Right renal pelvis (tissue), 4 donors: ENCODE data around the gene CD2AP. TPM values are rescaled to one million over a fixed set of nuclear protein-coding genes. Genes with fewer than 3 reads are reported as not detected.
"Not testable (repeated sequence)": the region's sequence is repeated elsewhere in the genome, so short reads cannot be mapped to it uniquely, and the experiment has no call there.

Experiments used
- DNase-seq, 4 donors: peaks; one replicate each; pipeline ENCODE4 v3.0.0-alpha.2; 2013; ENCODE audit warnings: low read depth in 4 of 4, low spot score in 3 of 4, missing footprints in 1 of 4
- polyA plus RNA-seq, 4 donors: library from polyadenylated mRNA; unstranded; fragments of 120-200 nt; gene quantifications; one replicate each; pipeline ENCODE4 v1.2.1, GENCODE V29; 2013; ENCODE audit not compliant: insufficient read length in 4 of 4

Gene CD2AP
- polyA plus RNA-seq, 4 donors = 75.4 to 101 (median 90.9) TPM

DNA sequence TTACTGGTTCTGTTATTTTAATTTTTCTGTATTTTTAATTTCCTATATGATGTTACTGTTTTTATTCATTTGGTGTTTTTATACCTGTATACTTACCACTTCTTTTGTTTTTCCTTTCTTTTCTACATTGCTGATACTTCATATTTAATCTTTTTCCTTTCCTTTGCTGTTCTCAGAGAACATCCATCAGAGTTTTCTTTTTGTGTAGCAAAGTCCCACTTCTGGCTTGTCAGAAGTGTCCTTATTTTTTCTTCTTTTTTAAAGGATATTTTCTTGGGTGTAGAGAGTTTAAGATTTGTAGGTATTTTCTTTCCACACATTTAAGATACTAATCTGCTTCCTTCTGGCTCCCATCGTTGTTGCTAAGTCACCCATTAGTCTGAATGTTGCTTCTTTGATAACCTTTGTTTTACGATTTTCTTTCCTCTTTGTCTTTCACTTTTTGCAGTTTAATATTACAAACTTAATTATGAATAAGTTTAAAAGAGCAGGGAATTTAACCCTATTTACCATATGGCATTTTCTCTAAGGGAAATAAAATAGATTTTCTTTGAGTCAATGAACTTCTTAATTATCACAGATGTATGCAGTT is 18.5 kb downstream of the CD2AP start:
- DNase-seq = no peak

DNA sequence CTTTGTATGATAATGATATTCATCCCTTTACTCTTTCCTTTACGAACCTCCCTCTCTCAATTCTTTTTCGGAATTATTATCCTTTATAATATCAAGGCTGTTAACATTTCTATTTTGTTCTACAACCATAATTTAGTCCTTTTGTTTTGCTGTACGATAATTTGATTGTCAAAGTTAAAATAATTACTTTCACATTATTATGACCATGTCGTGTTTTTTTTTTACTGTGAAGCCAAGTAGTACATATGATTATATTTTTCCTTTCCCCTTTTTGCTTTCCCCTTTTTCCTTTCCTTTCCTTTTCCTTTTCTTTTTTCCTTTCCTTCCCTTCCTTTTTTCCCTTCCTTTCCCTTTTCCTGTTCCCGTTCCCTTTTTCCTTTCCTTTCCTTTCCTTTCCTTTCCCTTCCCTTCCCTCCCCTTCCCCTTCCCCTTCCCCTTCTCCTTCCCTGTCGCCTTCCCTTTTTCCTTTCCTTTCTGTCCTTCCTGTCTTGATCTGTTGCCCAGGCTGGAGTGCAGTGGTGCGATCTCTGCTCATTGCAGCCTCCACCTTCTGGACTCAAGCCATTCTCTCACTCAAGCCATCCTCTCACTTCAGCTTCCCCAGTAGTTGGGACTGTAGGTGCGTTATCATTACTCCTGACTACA is 19.5 kb downstream of the CD2AP start:
- no peak for DNase-seq

DNA sequence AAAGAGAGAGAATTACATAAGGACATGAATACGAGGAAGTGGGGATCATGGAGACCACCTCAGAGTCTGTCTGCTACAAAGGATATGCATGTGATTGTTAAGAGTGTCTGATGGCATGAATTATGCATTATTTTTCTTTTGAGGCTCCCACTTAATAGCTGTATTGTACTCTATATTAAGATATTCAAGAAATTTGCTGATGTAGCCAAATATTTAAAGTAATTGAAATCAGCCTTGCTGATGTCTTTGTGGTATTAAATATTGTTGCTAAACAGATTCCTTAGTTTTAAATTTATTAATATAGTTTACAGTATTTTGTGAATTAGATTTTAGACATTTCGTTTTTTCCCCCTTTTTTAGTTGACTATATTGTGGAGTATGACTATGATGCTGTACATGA is 25.3 kb downstream of the CD2AP start:
- DNase-seq = no peak

DNA sequence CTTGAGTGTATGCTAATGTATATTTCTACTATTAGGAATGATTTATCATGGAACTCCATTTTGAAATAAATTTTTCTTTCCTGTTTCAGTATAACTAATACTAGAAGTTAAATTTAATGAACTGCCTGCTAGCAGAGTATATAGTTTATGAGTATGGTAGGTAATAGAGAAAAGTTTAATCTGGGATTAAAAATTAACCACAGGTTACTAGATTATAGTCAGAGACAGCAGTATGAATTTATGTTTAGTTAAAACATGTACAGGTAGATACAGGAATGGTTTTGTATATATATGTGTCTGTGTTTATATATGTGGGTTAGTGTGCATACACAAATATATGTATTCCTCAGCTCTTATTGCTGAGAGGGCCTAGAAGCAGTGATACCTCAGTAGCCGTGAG is 32.3 kb downstream of the CD2AP start:
- DNase-seq = no peak

DNA sequence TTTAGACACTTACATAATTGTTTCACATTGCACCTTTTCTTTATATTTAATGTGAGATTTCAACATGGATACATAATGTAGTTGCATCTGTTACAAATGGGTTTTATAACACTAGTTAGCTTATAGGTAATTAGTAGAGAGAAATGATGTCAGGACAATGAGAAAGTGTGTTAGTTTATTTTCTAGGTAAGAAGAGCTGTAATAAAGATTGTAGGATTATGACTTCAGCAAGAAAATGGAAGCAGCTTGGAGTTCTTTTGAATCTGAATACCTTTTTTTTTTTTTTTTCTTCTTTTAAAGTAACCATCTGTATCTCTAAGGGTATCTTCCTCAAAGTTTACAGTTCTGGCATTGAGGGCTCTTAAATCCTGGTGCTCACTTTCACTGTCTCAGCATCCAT is 35.3 kb downstream of the CD2AP start:
- DNase-seq = no peak

DNA sequence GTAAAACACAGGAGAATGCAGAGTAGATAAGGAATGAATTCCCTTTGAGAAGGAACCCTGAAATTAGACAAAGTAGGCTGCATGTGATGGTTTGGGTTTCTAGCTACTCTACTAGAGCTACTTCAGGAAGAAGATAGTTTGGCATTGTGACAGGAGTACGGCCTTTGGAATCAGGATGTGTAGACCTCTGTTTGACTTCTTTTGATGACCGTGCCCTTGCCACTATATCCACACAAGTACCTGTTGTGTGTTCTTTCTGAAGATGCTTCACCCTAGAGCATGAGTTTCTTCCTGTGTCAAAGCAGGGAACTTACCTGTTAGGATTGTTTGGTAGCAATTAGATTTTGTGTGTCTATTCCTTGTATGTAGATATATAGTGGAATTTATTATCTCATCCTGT is 41.7 kb downstream of the CD2AP start:
- no peak for DNase-seq

DNA sequence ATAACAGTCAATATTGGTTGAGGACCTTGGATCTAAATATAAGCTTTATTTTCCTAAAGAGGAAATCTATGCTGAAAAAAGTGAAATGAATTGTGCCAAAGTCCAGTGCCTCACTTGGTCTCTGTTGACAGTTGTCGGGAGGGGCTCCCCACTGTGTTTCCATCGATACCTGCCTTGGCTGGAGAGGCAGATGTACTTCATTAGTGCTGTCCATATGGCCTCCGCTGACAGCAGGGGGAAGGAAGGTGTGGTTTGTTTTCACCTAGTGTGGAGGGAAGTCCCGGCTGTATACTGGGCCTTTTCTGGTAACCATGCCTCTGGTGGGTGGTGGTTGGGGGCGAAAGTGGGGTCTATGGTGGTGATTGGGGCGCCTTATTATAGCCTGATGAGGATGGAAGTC is 42.7 kb downstream of the CD2AP start:
- no peak for DNase-seq

DNA sequence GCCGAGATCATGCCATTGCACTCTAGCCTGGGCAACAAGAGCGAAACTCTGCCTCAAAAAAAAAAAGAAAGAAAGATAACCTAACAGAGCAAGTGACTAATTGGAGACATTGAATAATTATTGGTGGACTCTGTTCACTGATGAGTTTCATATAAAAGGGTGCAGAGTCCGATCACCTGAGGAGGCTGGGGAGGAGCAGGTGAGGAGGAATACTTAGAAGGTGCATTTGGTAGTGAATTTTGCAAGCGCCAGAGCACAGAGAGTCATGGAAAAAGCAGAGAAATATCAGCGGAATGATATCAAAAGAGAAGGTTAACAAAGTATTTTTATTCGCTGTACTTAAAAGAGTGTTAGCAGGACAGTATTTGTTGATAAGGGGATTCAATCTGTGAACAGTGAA is 44.4 kb downstream of the CD2AP start:
- no peak for DNase-seq

DNA sequence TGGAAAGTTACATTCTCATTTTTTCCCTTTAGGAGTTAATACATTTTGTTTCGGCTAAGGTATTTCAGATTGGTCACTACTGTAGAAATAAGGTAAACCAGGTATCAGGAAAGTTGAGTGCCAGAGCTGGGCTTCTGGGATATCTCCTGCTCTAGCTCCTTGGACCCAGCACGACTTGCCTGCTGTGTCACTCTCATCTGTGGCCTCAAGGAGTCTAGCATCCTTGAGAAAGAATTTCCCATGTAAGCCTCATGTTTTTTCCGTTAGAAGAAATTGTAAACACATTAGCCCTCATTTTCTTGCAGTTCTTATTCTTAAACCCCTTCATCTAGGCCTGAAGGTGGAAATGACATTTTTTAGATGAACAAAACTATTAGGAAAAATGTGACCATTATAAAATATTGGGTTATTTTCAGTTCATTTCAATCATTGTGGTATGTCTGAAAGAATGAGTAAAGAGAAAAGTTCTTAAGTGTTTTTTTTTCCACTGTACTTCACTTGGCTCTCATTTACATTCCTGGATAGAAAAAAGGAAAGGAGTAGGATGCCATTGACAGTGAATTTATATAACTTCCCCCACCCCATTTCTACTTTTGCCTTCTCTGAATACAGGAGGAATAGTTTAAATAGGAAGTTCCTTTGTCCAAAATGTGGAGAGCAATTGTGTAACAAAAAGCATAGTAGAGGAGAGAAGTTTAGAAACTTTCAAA is 46.7 kb downstream of the CD2AP start:
- no peak for DNase-seq

DNA sequence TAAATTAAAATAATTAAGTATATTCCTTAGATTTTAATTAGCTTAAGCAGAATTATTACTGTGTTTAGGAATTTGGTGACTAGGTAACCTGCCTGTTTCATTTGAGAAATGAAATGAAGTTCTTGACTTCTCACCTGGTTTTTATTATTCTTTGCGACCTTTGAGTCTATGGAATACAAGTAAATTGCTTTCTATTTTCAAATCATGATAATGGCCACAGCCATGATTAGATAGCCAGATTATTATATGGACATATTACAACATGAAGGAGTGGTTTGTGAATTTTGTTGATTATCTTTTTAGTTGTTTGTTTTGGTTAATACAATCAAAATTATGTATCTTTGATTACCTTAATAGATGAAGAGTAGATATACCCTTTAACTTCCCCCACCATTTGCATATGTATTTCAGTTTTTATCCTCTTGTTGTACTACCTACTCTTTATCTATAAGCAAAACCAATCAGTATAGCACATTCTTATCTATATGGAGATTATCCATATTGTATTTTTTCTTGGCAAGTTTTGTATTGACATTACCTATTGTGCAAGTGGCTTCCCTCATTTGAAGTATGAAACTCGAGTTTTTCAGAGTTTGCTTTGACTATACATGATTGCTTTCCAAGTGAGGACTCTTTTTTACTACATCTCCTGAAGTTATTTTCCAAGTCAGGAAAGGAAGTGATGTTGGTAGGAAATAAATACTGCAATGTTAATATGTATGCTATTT is 47.9 kb downstream of the CD2AP start:
- DNase-seq = no peak

DNA sequence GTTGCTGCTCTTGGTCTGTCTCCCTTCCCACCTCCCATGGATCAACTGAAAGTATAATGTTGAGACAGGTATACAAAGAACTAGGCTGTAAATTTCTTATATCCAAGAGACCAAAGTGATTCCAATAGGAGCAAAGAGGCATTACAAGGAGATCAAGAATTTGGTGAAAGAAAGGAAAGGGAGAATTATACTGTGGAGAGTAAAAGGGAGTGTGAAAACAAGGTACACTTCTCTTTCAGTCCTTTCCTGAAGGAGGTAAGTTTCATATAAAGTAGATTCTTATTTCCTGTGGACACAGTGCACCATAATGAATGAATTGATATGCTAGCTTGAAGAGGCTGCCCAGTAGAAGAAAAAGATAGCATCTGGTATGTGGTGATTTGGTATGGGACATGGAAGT is 49.7 kb downstream of the CD2AP start:
- no peak for DNase-seq

DNA sequence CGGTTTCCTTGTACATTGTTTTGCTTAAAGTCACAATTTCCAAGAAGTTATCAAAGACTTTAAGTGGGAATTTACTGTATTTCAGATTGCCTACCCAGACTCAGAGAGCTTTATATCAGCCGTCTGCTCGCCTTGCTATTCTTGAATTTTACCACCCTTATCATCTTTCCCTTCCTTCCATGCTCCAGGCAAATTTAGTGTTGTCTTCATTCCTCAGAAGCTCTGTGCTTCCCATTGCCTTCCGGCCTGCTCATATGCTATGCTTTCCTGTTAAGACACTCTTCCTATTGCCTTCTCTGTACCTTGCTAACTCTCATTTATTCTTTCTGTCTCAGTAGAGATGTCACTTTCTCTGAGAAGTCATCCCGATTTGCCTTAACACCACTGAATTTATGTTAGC is 52.1 kb downstream of the CD2AP start:
- no peak for DNase-seq

DNA sequence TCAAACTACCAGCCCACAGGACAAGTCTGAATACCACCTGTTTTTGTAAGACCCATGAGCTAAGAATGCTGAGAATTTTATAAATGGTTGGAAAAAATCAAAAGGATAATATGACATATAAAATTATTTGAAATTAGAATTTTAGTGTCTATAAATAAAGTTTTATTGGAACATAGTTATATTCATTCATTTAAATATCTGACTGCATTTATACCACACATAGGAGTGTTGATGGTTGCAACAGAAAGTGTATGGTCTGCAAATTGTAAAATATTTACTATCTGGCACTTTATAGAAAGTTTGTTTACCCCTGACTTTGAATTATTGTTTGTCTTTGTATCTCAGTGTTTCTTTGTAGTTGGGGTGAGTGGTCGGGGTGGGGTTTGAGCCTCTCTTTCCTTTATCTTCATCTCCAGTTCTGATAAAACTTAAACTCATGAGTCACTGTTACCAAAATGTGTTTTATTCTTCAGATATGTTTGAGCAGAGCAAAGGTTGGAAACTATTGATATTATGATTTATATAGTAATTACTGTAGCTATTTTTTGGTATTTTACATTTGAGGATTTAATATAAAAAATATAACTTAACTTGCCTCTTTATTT is 55.5 kb downstream of the CD2AP start:
- DNase-seq = no peak

DNA sequence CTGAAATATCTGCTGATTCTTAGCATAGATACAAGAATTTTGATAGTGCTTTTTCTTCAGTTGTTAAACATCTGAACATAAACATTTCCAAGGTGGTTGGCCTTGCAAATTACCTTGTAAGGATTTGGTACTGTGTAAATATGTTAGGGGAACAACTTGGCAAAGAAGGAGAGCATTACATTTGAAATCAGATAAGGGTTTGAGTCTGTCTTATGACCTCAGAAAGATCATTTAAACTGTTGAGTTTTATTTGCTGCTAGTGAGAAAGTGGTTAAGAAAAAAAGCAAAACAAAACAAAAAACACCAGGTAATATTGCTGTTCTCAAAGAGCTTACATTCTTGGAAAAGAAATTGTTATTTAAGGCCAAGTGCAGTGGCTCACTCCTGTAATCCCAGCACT is 56.5 kb downstream of the CD2AP start:
- DNase-seq = no peak

DNA sequence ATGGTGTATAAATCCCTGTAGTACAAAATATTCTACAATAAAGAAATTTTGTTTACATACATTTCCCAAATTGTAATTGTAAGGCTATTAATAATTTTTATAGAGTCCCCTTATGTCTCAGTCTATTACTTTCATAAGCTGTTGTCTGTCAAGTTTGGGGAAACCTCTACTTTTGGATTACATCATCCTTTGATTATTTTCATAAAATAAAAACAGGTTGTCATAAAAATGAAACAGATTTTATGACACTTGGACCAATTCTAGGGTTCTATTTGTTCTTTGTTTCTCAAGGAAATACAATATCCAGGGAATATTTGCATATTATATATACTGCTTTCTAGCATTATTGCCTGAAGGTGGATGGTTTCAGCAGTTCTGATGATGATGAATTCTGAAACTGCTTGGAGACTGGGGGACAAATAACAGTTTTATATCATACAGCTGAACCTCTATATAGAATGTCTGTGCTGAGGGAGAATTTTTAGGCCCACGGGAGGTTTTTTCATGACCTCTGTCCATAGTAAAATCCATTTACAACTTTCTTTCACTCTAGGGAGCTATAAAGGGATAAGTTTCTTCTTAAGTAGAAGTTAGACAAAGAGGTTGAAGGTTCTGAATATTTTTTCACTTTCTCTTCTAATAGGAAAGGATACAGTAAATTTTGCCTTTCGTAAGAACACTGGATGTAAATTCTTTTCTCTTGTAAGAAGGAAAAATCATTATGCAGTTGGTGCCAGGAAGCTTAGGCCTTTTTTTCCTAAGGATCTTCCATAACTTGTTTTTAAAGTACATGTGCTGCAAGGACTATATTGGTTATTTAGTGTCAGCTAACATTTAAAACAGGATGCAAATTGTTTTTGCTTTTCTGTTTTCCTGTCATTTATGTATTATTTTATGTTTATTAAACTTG is 58.0 kb downstream of the CD2AP start:
- DNase-seq = no peak

DNA sequence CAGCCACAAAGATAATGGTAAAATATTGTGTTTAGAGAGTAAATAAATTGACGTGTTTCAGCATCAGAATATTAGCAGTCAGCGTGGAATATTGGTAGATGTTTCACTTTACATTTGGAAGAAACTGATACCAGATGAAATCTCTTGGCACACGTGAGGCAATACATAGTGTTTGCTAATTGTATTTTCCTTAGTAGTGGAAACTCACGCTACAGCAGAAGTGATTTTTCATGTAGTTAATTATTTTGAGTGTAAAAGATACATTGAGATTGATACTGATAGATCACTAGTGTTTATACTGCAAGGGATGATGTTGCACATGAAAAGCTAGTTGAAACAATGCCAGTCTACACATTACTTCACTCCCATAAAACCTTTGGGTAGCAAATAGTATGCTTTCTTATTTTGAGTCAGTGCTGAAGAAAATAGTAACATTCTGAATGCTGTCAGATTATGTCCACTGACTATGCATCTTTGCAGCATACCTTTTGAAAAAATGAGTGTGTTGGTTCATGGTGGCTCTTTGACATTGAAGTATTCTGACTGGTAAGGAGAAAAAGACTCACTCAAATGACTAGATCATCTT is 59.3 kb downstream of the CD2AP start:
- DNase-seq = no peak

DNA sequence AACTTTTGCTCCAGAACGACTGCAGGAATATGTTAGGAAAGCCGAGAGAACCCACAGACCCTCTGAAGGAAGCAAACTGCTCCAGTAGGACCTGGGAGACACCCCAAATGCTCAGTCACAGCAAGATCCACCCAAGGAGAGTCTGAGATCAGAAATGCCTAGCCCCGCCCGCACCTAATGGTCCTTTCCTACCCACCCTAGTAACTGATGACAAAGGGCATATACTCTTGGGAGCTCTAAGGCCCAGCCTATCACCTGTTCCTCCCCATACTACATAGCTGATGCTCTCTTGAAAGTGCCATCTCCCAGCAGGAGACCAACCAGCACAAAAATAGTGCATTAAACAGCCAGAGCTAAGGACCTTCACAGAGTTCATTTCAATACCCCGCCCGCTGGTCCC is 67.6 kb downstream of the CD2AP start:
- DNase-seq = no peak

DNA sequence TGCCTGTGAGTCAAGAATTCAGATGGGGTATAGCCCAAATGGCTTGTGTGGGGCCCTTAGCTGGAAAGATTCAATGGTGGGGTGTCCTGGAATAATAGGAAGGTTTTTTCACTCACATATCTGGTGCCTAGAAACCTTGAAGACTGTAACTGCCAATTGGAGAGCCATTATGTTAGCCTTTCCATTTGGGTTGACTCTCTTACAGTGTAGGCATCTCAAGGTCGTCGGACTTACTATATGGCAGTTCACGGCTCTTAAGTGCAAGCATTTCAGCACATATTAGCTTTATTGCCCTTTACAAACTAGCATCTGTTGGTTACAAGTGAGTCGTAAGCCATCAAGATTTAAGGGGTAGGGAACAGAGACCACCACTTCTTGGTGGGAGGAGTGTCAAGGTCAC is 74.1 kb downstream of the CD2AP start:
- DNase-seq = no peak

DNA sequence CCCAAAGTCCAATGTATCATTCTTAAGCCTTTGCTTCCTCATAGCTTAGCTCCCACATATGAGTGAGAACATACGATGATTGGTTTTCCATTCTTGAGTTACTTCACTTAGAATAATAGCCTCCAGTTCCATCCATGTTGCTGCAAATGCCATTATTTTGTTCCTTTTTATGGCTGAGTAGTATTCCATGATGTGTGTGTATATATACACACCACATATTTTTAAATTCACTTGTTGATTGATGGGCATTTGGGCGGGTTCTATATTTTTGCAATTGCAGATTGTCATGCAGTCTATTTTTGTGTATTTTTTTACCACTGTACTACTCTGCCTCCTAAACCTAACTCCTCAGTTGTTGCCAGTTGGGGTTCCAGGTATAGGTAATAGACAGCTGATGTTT is 74.7 kb downstream of the CD2AP start:
- no peak for DNase-seq

DNA sequence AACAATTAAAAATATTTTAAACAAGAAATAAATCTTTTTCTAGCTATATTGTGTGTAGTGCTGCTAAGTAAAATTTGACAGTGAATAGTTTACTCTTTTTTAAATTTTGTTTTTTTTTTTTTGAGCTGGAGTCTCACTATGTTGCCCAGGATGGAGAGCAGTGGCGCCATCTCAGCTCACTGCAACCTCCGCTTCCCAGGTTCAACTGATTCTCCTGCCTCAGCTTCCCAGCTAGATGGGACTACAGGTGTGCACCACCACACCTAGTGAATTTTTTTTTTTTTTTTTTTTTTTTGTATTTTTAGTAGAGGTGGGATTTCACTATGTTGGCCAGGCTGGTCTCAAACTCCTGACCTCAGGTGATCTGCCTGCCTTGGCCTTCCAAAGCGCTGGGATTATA is 75.7 kb downstream of the CD2AP start:
- not testable (repeated sequence) for DNase-seq
